ENCODE results near the gene HCFC1.

The HCFC1 gene

DNA sequence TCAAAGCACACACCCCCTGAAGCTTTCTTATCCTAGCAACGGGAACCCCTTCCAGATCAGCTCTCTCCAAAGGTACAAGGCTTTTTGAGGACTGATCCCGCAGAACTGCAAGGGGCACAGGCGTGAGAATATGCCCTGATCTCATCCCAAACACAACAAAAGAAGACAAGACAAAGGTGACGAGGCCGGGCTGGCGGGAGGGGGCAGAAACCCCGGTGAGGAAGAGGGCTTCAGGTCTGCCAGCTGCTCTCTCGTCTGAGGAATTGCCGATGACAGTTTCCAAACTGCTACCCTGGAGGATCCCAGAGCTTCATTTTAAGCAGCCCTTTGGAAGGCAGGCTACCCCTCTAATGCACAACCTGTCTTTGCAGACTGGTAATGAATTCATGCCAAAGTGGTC, 3.4 kb downstream of the HCFC1 start:
- TF ChIP-seq BHLHE40 (IDR thresholded peaks at IDR 0.05; ENCODE audit: borderline replicate concordance) (no peak), LEF1 (IDR thresholded peaks at IDR 0.05; ENCODE audit: borderline replicate concordance) (no peak), FOXM1 (IDR thresholded peaks at IDR 0.05; ENCODE audit: borderline replicate concordance) (no peak), ARNT (IDR thresholded peaks at IDR 0.05) (no peak), CTBP1 (IDR thresholded peaks at IDR 0.05; ENCODE audit: borderline replicate concordance) (no peak), TARDBP (IDR thresholded peaks at IDR 0.05) (no peak), NFRKB (IDR thresholded peaks at IDR 0.05) (no peak), FOXA1 (IDR thresholded peaks at IDR 0.05) (no peak), L3MBTL2 (conservative IDR thresholded peaks at IDR 0.05) (no peak), HDGF (IDR thresholded peaks at IDR 0.05; ENCODE audit: borderline replicate concordance) (no peak), ZNF384 (IDR thresholded peaks at IDR 0.05) (no peak)
- DNase-seq (ENCODE audit: extremely low spot score): no peak
- ChIA-PET CTCF (interaction anchor here (0.6 to 6.2 kb wide), 4 partner anchors 16 to 212 kb away, joined by 4 to 36 read pairs (median 8); partner anchors contain the start of gene RENBP), POLR2A (interaction anchor here (1.0 kb wide), 1 partner anchor 41 kb away, joined by 3 read pairs; no protein-coding TSS in a partner anchor)

DNA sequence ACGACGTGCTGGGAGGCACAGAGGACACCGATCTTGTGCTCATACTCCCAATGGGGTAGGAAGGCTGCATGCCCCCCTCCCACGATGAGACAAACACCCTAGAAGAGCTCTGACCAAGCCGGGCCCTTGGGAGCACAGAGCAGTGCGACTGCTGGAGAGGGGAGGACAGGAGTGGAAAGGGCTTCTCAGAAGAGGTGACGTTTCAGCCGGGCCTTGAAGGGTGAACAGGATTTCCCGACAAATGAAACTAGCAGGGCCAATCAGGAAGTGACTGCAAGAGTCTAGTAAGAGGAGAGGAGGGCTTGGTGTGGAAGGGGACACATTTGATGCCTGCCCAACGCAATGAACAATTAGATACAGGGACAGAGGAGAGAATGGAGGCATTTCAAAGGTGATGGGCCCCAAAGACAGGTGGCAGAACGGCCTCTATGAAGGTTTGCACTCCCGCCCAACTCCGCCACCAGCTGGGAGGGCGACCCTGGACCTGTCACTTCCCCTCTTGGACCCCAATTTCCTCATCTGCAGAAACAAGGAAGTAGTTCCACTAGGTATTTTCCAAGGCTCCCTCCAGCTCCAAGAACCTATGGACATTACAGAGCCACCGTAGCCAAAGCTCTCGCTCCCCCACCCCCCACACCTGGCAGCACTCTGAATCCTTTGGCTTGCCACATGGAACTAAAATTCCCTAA, 3.9 kb downstream of the HCFC1 start:
- no peak for TF ChIP-seq LEF1 (IDR thresholded peaks at IDR 0.05; ENCODE audit: borderline replicate concordance)
- no peak for TF ChIP-seq HDGF (IDR thresholded peaks at IDR 0.05; ENCODE audit: borderline replicate concordance)
- TF ChIP-seq NFRKB (IDR thresholded peaks at IDR 0.05): no peak
- no peak for TF ChIP-seq SUZ12 (IDR thresholded peaks at IDR 0.05)
- DNase-seq (ENCODE audit: extremely low spot score): no peak
- CTCF ChIA-PET: interaction anchor here (1.8 to 6.2 kb wide), 3 partner anchors 15 to 22 kb away, joined by 7 to 36 read pairs (median 8); partner anchors contain the start of gene RENBP
- POLR2A ChIA-PET: interaction anchor here (1.0 to 1.1 kb wide), 2 partner anchors 39 to 40 kb away, joined by 3 read pairs; no protein-coding TSS in a partner anchor

DNA sequence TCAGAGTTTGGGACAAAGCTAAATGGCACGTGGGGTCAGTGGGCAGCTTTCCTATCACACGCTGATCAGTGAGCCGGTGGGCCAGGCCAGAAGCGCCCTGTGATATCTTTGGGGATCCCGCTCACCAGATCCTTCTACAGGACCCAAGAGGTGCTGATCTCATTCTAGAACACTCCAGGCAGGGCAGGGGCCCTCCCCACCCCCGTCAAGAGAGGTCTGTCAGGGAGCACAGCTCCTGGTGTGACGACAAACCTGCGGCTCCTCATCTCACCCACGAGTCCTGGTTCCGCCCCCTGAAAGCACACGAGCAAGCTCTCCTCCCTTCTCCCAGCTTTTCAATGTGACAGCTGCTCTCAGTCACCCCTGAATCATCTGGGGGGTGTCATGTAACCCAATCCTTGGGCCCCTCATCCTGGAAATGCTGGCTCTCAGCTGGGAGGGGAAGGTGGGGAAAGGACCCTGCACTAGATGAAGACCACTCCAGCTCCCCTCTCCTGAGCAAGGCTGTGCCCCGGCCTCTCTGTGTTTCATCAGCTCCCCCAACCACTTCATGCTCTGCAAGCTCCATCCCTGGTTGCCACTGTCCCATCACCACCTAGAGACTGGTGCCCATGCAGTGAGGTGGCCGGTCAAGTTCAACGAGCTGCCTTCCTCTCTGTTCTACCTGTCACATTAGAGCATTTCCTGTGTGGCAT, 4.6 kb downstream of the HCFC1 start:
- TF ChIP-seq LEF1 (IDR thresholded peaks at IDR 0.05; ENCODE audit: borderline replicate concordance) (no peak), FOXA1 (IDR thresholded peaks at IDR 0.05) (no peak), L3MBTL2 (conservative IDR thresholded peaks at IDR 0.05) (no peak), FOXK2 (IDR thresholded peaks at IDR 0.05) (no peak), ELF4 (IDR thresholded peaks at IDR 0.05) (no peak), BHLHE40 (IDR thresholded peaks at IDR 0.05; ENCODE audit: borderline replicate concordance) (no peak), FOXM1 (IDR thresholded peaks at IDR 0.05; ENCODE audit: borderline replicate concordance) (no peak), NFRKB (IDR thresholded peaks at IDR 0.05) (no peak), SUZ12 (IDR thresholded peaks at IDR 0.05) (no peak), ZNF384 (IDR thresholded peaks at IDR 0.05) (no peak), ARNT (IDR thresholded peaks at IDR 0.05) (no peak), SP1 (IDR thresholded peaks at IDR 0.05) (no peak)
- TF ChIP-seq, protein P1, sequence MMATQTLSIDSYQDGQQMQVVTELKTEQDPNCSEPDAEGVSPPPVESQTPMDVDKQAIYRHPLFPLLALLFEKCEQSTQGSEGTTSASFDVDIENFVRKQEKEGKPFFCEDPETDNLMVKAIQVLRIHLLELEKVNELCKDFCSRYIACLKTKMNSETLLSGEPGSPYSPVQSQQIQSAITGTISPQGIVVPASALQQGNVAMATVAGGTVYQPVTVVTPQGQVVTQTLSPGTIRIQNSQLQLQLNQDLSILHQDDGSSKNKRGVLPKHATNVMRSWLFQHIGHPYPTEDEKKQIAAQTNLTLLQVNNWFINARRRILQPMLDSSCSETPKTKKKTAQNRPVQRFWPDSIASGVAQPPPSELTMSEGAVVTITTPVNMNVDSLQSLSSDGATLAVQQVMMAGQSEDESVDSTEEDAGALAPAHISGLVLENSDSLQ (IDR thresholded peaks at IDR 0.05): no peak
- ChIA-PET CTCF (interaction anchor here (1.5 to 6.2 kb wide), 3 partner anchors 20 to 44 kb away, joined by 5 to 36 read pairs (median 7); partner anchors contain the start of gene RENBP), POLR2A (interaction anchor here (1.1 kb wide), 1 partner anchor 39 kb away, joined by 3 read pairs; no protein-coding TSS in a partner anchor)
- DNase-seq (ENCODE audit: extremely low spot score): no peak

DNA sequence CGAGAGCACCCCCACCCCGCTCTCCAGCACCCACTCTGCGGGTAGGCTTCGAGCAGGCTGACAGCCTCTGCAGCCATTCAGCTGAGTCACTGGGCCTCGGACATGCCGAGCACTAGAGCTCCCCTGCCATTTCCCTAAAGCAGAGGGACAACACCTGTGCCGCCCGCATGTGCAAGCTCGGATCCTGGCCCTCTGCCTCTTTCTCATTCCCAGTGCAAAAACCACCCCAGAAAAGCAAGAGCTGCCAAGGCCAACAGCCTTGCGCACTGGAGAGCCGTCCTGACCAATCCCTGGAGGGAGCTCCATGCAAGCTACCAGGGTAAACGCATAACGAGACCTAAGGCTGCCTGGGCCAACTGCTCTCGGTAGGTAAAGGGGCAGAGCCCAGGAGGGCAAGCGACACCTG, 5.3 kb downstream of the HCFC1 start:
- no peak for DNase-seq (ENCODE audit: extremely low spot score)
- POLR2A ChIA-PET: interaction anchor here (0.6 to 1.1 kb wide), 2 partner anchors 38 to 220 kb away, joined by 3 read pairs; no protein-coding TSS in a partner anchor
- TF ChIP-seq FOXA1 (IDR thresholded peaks at IDR 0.05) (no peak), TARDBP (IDR thresholded peaks at IDR 0.05) (no peak), L3MBTL2 (conservative IDR thresholded peaks at IDR 0.05) (no peak), LEF1 (IDR thresholded peaks at IDR 0.05; ENCODE audit: borderline replicate concordance) (no peak), HDGF (IDR thresholded peaks at IDR 0.05; ENCODE audit: borderline replicate concordance) (no peak), CTBP1 (IDR thresholded peaks at IDR 0.05; ENCODE audit: borderline replicate concordance) (no peak), FOXK2 (IDR thresholded peaks at IDR 0.05) (no peak), SUZ12 (IDR thresholded peaks at IDR 0.05) (no peak), FOXM1 (IDR thresholded peaks at IDR 0.05; ENCODE audit: borderline replicate concordance) (no peak), ZNF384 (IDR thresholded peaks at IDR 0.05) (no peak), ELF4 (IDR thresholded peaks at IDR 0.05) (no peak), SP1 (IDR thresholded peaks at IDR 0.05) (no peak)
- TF ChIP-seq, protein P1 (IDR thresholded peaks at IDR 0.05): no peak
- CTCF ChIA-PET: interaction anchor here (1.5 to 6.2 kb wide), 2 partner anchors 19 to 43 kb away, joined by 5 to 36 read pairs; no protein-coding TSS in a partner anchor

DNA sequence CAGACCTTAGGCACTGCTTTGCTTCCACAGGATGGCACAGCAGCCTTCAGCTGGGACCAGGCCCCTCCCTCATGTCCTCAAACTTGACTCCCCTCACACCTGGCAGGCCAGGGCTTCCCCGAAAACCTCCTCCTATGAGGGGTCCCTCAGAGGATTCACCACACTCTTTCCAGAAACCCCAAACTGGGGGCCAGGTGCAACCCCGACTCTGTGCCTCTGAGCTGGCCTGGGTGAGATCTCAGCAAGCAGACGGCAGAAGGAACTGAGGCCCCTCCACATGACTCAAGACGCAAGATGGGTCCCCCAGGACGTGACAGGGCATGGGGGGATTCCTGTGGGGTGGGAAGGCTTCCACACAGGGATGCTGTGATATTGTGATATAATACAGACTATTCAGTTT, 6.2 kb downstream of the HCFC1 start:
- ChIA-PET CTCF (interaction anchor here (0.6 to 1.5 kb wide), 2 partner anchors 28 to 42 kb away, joined by 3 to 5 read pairs; no protein-coding TSS in a partner anchor), POLR2A (no interaction called here)
- no peak for DNase-seq (ENCODE audit: extremely low spot score)
- TF ChIP-seq FOXK2 (IDR thresholded peaks at IDR 0.05) (no peak), TARDBP (IDR thresholded peaks at IDR 0.05) (no peak), ZNF384 (IDR thresholded peaks at IDR 0.05) (no peak), ELF4 (IDR thresholded peaks at IDR 0.05) (no peak), LEF1 (IDR thresholded peaks at IDR 0.05; ENCODE audit: borderline replicate concordance) (no peak), FOXA1 (IDR thresholded peaks at IDR 0.05) (no peak), SUZ12 (IDR thresholded peaks at IDR 0.05) (no peak), ARNT (IDR thresholded peaks at IDR 0.05) (no peak), SP1 (IDR thresholded peaks at IDR 0.05) (no peak), HDGF (IDR thresholded peaks at IDR 0.05; ENCODE audit: borderline replicate concordance) (no peak), L3MBTL2 (conservative IDR thresholded peaks at IDR 0.05) (no peak)
- TF ChIP-seq, protein P1 (IDR thresholded peaks at IDR 0.05): no peak
